ENCODE results near the gene AJM1.
"Not testable (repeated sequence)": the region's sequence is repeated elsewhere in the genome, so short reads cannot be mapped to it uniquely, and the experiment has no call there.

AJM1 gene

DNA sequence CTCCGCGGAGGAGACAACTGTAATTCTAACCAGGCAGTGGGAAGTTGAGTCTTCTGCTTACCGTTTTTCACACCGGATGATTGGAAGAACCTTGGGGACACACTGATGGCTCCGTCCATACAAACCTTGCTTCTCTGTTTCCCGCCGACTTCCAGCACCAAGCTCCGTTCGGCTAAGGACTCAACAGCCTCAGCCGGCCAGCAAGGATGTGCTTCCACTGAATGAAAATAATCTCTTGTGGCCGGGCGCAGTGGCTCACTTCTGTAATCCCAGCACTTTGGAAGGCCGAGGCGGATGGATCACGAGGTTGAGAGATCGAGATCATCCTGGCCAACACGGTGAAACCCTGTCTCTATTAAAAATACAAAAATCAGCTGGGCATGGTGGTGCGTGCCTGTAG lies 25.6 kb downstream of the AJM1 start:
- TF ChIP-seq ZFP30 (CRISPR knock-in tag; IDR thresholded peaks at IDR 0.05) (no peak), TOX (CRISPR knock-in tag; IDR thresholded peaks at IDR 0.05; ENCODE audit: borderline replicate concordance) (no peak), OSR1 (CRISPR knock-in tag; IDR thresholded peaks at IDR 0.05) (no peak), PPARA (CRISPR knock-in tag; IDR thresholded peaks at IDR 0.05; ENCODE audit: borderline replicate concordance) (no peak), ISL1 (CRISPR knock-in tag; IDR thresholded peaks at IDR 0.05) (no peak), RARB (CRISPR knock-in tag; IDR thresholded peaks at IDR 0.05) (no peak), ZNF70 (CRISPR knock-in tag; IDR thresholded peaks at IDR 0.05) (no peak), ZNF565 (CRISPR knock-in tag; conservative IDR thresholded peaks at IDR 0.05; ENCODE audit: low read depth) (no peak), SNAI2 (CRISPR knock-in tag; IDR thresholded peaks at IDR 0.05) (no peak), TCF4 (CRISPR knock-in tag; IDR thresholded peaks at IDR 0.05; ENCODE audit: borderline replicate concordance) (no peak), BACH2 (CRISPR knock-in tag; IDR thresholded peaks at IDR 0.05; ENCODE audit: borderline replicate concordance) (no peak), CSDC2 (CRISPR knock-in tag; IDR thresholded peaks at IDR 0.05) (no peak)
- TF ChIP-seq, protein P1, sequence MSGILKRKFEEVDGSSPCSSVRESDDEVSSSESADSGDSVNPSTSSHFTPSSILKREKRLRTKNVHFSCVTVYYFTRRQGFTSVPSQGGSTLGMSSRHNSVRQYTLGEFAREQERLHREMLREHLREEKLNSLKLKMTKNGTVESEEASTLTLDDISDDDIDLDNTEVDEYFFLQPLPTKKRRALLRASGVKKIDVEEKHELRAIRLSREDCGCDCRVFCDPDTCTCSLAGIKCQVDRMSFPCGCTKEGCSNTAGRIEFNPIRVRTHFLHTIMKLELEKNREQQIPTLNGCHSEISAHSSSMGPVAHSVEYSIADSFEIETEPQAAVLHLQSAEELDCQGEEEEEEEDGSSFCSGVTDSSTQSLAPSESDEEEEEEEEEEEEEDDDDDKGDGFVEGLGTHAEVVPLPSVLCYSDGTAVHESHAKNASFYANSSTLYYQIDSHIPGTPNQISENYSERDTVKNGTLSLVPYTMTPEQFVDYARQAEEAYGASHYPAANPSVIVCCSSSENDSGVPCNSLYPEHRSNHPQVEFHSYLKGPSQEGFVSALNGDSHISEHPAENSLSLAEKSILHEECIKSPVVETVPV (CRISPR knock-in tag; IDR thresholded peaks at IDR 0.05), result no peak
- TF ChIP-seq, protein P2, sequence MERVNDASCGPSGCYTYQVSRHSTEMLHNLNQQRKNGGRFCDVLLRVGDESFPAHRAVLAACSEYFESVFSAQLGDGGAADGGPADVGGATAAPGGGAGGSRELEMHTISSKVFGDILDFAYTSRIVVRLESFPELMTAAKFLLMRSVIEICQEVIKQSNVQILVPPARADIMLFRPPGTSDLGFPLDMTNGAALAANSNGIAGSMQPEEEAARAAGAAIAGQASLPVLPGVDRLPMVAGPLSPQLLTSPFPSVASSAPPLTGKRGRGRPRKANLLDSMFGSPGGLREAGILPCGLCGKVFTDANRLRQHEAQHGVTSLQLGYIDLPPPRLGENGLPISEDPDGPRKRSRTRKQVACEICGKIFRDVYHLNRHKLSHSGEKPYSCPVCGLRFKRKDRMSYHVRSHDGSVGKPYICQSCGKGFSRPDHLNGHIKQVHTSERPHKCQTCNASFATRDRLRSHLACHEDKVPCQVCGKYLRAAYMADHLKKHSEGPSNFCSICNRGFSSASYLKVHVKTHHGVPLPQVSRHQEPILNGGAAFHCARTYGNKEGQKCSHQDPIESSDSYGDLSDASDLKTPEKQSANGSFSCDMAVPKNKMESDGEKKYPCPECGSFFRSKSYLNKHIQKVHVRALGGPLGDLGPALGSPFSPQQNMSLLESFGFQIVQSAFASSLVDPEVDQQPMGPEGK (CRISPR knock-in tag; IDR thresholded peaks at IDR 0.05; ENCODE audit: borderline replicate concordance), result no peak
- TF ChIP-seq, protein P3, sequence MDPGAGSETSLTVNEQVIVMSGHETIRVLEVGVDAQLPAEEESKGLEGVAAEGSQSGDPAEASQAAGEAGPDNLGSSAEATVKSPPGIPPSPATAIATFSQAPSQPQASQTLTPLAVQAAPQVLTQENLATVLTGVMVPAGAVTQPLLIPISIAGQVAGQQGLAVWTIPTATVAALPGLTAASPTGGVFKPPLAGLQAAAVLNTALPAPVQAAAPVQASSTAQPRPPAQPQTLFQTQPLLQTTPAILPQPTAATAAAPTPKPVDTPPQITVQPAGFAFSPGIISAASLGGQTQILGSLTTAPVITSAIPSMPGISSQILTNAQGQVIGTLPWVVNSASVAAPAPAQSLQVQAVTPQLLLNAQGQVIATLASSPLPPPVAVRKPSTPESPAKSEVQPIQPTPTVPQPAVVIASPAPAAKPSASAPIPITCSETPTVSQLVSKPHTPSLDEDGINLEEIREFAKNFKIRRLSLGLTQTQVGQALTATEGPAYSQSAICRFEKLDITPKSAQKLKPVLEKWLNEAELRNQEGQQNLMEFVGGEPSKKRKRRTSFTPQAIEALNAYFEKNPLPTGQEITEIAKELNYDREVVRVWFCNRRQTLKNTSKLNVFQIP (CRISPR knock-in tag; IDR thresholded peaks at IDR 0.05; ENCODE audit: borderline replicate concordance, low read depth), result no peak
- TF ChIP-seq, protein P4, sequence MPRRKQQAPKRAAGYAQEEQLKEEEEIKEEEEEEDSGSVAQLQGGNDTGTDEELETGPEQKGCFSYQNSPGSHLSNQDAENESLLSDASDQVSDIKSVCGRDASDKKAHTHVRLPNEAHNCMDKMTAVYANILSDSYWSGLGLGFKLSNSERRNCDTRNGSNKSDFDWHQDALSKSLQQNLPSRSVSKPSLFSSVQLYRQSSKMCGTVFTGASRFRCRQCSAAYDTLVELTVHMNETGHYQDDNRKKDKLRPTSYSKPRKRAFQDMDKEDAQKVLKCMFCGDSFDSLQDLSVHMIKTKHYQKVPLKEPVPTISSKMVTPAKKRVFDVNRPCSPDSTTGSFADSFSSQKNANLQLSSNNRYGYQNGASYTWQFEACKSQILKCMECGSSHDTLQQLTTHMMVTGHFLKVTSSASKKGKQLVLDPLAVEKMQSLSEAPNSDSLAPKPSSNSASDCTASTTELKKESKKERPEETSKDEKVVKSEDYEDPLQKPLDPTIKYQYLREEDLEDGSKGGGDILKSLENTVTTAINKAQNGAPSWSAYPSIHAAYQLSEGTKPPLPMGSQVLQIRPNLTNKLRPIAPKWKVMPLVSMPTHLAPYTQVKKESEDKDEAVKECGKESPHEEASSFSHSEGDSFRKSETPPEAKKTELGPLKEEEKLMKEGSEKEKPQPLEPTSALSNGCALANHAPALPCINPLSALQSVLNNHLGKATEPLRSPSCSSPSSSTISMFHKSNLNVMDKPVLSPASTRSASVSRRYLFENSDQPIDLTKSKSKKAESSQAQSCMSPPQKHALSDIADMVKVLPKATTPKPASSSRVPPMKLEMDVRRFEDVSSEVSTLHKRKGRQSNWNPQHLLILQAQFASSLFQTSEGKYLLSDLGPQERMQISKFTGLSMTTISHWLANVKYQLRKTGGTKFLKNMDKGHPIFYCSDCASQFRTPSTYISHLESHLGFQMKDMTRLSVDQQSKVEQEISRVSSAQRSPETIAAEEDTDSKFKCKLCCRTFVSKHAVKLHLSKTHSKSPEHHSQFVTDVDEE (CRISPR knock-in tag; IDR thresholded peaks at IDR 0.05), result no peak
- no peak for ATAC-seq

DNA sequence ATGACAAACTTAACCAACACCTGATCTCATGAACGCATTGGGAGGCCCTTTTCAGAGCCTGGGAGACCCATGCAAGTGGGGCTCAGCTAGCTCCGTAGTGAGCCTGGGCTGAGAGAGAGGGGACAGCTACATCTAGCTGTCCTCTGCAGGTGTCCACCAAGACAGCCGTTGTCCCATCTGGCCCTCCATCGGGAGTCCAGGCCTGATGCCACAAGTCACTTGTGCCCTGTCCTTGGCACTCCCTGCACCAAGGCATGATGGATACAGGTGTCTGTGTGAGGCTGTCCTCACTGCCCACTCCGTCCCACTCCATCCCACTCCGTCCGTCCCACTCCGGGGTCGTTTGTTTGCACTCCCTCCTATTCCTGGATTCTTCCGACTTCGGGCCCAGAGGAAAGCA lies 26.4 kb downstream of the AJM1 start:
- no peak for ATAC-seq
- TF ChIP-seq ZFP3 (CRISPR knock-in tag; IDR thresholded peaks at IDR 0.05) (no peak), BACH2 (CRISPR knock-in tag; IDR thresholded peaks at IDR 0.05; ENCODE audit: borderline replicate concordance) (no peak), TOX (CRISPR knock-in tag; IDR thresholded peaks at IDR 0.05; ENCODE audit: borderline replicate concordance) (no peak), ESRRG (CRISPR knock-in tag; IDR thresholded peaks at IDR 0.05) (no peak), OSR1 (CRISPR knock-in tag; IDR thresholded peaks at IDR 0.05) (no peak), TCF4 (CRISPR knock-in tag; IDR thresholded peaks at IDR 0.05; ENCODE audit: borderline replicate concordance) (no peak), CSDC2 (CRISPR knock-in tag; IDR thresholded peaks at IDR 0.05) (no peak), ISL1 (CRISPR knock-in tag; IDR thresholded peaks at IDR 0.05) (no peak), RARB (CRISPR knock-in tag; IDR thresholded peaks at IDR 0.05) (no peak), ZNF70 (CRISPR knock-in tag; IDR thresholded peaks at IDR 0.05) (no peak), ZFP30 (CRISPR knock-in tag; IDR thresholded peaks at IDR 0.05) (no peak), ARNTL (CRISPR knock-in tag; IDR thresholded peaks at IDR 0.05; ENCODE audit: borderline replicate concordance, low read depth) (no peak)
- TF ChIP-seq, protein P1 (CRISPR knock-in tag; IDR thresholded peaks at IDR 0.05), result no peak
- TF ChIP-seq, protein P5, sequence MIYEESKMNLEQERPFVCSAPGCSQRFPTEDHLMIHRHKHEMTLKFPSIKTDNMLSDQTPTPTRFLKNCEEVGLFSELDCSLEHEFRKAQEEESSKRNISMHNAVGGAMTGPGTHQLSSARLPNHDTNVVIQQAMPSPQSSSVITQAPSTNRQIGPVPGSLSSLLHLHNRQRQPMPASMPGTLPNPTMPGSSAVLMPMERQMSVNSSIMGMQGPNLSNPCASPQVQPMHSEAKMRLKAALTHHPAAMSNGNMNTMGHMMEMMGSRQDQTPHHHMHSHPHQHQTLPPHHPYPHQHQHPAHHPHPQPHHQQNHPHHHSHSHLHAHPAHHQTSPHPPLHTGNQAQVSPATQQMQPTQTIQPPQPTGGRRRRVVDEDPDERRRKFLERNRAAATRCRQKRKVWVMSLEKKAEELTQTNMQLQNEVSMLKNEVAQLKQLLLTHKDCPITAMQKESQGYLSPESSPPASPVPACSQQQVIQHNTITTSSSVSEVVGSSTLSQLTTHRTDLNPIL (CRISPR knock-in tag; IDR thresholded peaks at IDR 0.05; ENCODE audit: low read depth), result no peak
- TF ChIP-seq, protein P4 (CRISPR knock-in tag; IDR thresholded peaks at IDR 0.05), result no peak
- TF ChIP-seq, protein P3 (CRISPR knock-in tag; IDR thresholded peaks at IDR 0.05; ENCODE audit: borderline replicate concordance, low read depth), result no peak

DNA sequence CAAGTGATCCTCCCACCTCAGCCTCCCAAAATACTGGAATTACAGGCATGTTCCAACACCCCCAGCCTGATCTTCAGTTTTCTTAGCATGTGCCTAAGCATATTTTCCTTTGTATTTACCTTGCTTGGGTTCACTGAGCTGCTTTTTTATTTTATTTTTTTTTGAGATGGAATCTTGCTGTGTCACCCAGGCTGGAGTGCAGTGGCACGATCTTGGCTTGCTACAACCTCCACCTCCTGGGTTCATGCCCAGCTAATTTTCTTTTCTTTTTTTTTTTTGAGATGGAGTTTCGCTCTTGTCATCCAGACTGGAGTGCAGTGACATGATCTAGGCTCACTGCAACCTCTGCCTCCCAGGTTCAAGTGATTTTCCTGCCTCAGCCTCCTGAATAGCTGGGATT lies 27.3 kb downstream of the AJM1 start:
- not testable (repeated sequence) for ATAC-seq

Data from SK-N-SH treated with all-trans-retinoic acid at 6 μM for 48 hours (cell line).